Upper lobe of left lung (tissue), 6 donors: ENCODE results near the gene PZP. TPM values are rescaled to one million over a fixed set of nuclear protein-coding genes. Genes with fewer than 3 reads are reported as not detected.

Experiments
- ATAC-seq, 2 donors: fragments of 200-7000 bp; cut with Tn5 transposase; one replicate each; pipeline ENCODE4 v1.9.1; 2022; ENCODE audit warnings: mild to moderate bottlenecking in 2 of 2, moderate library complexity in 2 of 2; ENCODE audit not compliant: low FRiP score in 2 of 2
- DNase-seq, 2 donors: peaks; one replicate each; pipeline ENCODE4 v3.0.0-alpha.2; 2019 to 2020
- H3K27ac ChIP-seq, 4 donors: fragments of 200-600 bp; sonication (generic); one replicate each; pipeline ENCODE4 v1.5.1; 2016 to 2019
- H3K27me3 ChIP-seq, 4 donors: fragments of 200-600 bp; sonication (generic); one replicate each; pipeline ENCODE4 v1.5.1; 2017 to 2019
- H3K36me3 ChIP-seq, 4 donors: fragments of 200-600 bp; sonication (generic); one replicate each; pipeline ENCODE4 v1.5.1; 2016 to 2019
- H3K4me1 ChIP-seq, 4 donors: fragments of 200-600 bp; sonication (generic); one replicate each; pipeline ENCODE4 v1.5.1; 2018 to 2019
- H3K4me3 ChIP-seq, 4 donors: fragments of 200-600 bp; sonication (generic); one replicate each; pipeline ENCODE4 v1.5.1; 2017 to 2019; ENCODE audit warnings: mild to moderate bottlenecking in 2 of 4, moderate library complexity in 1 of 4
- H3K9me3 ChIP-seq, 4 donors: fragments of 200-600 bp; sonication (generic); one replicate each; pipeline ENCODE4 v1.5.1; 2018 to 2019
- CTCF ChIP-seq, 6 experiments: fragments of 450-650 bp in 4 of 6; fragments of 200-600 bp in 2 of 6; sonication (generic) in 2 of 6; IDR thresholded peaks; one replicate each; pipeline ENCODE4 v1.5.1; 2016 to 2019; ENCODE audit warnings: antibody characterized with exemption in 6 of 6
- EP300 ChIP-seq, 4 donors: sonication (generic); formaldehyde crosslinking; IDR thresholded peaks; one replicate each; pipeline ENCODE4 v1.5.1; 2017; ENCODE audit warnings: antibody characterized with exemption in 4 of 4, control low read depth in 2 of 4
- POLR2A ChIP-seq, 4 donors: fragments of 450-650 bp; IDR thresholded peaks; one replicate each; pipeline ENCODE4 v1.5.1; 2016 to 2017; ENCODE audit warnings: antibody characterized with exemption in 4 of 4, mild to moderate bottlenecking in 2 of 4
- POLR2AphosphoS5 ChIP-seq, 2 donors: sonication (generic); formaldehyde crosslinking; IDR thresholded peaks; one replicate each; pipeline ENCODE4 v1.5.1; 2017; ENCODE audit warnings: antibody characterized with exemption in 2 of 2
- WGBS, 2 donors: methylation state at CpG; one replicate each; pipeline ENCODE4 v1.1.5; 2017 to 2018; 5-methylcytosine and 5-hydroxymethylcytosine counted together
- total RNA-seq, 6 donors: library from RNA; depleted of rRNA in 4 of 6; stranded (reverse); fragments of >200 nt in 4 of 6; gene quantifications; one replicate each; pipeline versions ENCODE4 v1.1.0 to v1.2.1, GENCODE V29; 2016 to 2021
- donor health status: DM: no; HTN: no; CAD: no; lungs with moderate emphysema.
- donor health status: DM: no; HTN: yes; CAD: no; lungs with severe emphysema.

PZP gene
- total RNA-seq, 6 donors from 2014 or later: 1.3 to 7.3 (median 2.0) TPM

DNA sequence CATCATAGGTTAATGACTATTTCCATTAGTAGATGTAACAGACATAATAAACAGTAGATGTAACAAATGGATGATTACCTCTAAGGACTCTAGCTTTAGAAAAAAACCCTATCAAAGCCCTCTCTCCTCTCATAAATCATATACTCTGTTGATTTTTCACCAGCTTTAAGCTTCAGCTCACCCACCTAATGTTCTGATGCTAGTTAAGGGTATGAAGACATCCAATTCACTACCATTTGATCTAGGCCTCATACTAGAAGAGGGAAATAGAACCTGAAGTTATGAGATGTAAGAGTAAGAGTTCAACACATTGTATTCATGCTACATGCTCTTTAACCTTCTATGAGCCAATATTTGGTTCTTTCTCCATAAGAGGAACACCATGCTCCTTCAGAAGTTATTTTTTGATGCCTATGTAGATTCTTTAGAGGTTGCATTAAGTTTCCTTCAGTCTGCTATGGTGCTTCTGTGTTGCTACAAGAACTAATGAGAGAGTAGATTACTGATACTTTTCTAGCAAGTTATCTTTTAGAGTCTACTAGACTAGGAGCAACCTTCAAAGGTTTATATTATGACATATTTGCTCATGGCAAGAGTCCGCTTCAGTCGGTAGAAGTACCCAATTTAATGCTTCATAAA is 108.5 kb downstream of the PZP start:
- H3K4me3 ChIP-seq: no peak overlapping the region
- H3K36me3 ChIP-seq: peaks cover 0 to 90% (median 33%) of the 10 kb centered on the region in 4 donors
- H3K9me3 ChIP-seq: no peaks in the 10 kb centered on the region
- no peak for TF ChIP-seq POLR2AphosphoS5 (IDR thresholded peaks at IDR 0.05)
- TF ChIP-seq CTCF (IDR thresholded peaks at IDR 0.05): no peak
- TF ChIP-seq POLR2A (IDR thresholded peaks at IDR 0.05): no peak
- TF ChIP-seq EP300 (IDR thresholded peaks at IDR 0.05): no peak
- H3K4me1 ChIP-seq: no peaks in the 10 kb centered on the region
- H3K27ac ChIP-seq: peak overlapping the region in 1 of 4 donors; percentile 5
- H3K27me3 ChIP-seq: no peaks in the 10 kb centered on the region
- 86 to 91% methylated on average over 2 of the region's 2 CpGs for WGBS, 2 donors
- no peak for DNase-seq
- ATAC-seq: no peak

Other genes starting within 250 kb of the PZP start
- gene KLRG1, start 218.8 kb downstream of the PZP start, total RNA-seq: 1 to 10 TPM in 5 of 6 donors, not detected in 1; 1.8 to 8.9 (median 3.2) TPM
- 1,000 to 10,000 TPM in 4 of 6 donors, 100 to 1,000 TPM in 2; 314 to 2,437 (median 1,163) TPM for gene A2M, start 92.5 kb downstream of the PZP start, total RNA-seq